H9 (cell line): ENCODE data around the gene H2BW2. TPM values are rescaled to one million over a fixed set of nuclear protein-coding genes. Genes with fewer than 3 reads are reported as not detected.

ENCODE experiments used
- DNase-seq: peaks from one replicate; pipeline ENCODE4 v3.0.0-alpha.2; 2017
- H2AFZ ChIP-seq: one replicate; pipeline ENCODE4 v1.6.1; 2013; ENCODE audit warnings: mild to moderate bottlenecking, low read length, control low read depth, moderate library complexity
- H2AK5ac ChIP-seq: 2 replicates; pipeline ENCODE4 v1.6.1; 2013; ENCODE audit warnings: low read length, control low read depth, mixed read lengths; ENCODE audit not compliant: insufficient read length
- H2BK120ac ChIP-seq: one replicate; pipeline ENCODE4 v1.6.1; 2013; ENCODE audit warnings: low read depth, mild to moderate bottlenecking, low read length, control low read depth, inconsistent platforms; ENCODE audit not compliant: poor library complexity, severe bottlenecking
- H2BK12ac ChIP-seq: 2 replicates; pipeline ENCODE4 v1.6.1; 2013; ENCODE audit warnings: low read length, control low read depth, mixed read lengths, low read depth; ENCODE audit not compliant: insufficient read length
- H2BK15ac ChIP-seq: 2 replicates; pipeline ENCODE4 v1.6.1; 2013; ENCODE audit warnings: low read depth, low read length, control low read depth
- H2BK20ac ChIP-seq: one replicate; pipeline ENCODE4 v1.6.1; 2013; ENCODE audit warnings: low read depth, mild to moderate bottlenecking, low read length, control low read depth, inconsistent platforms; ENCODE audit not compliant: poor library complexity, severe bottlenecking
- H2BK5ac ChIP-seq: 2 replicates; pipeline ENCODE4 v1.6.1; 2013; ENCODE audit warnings: low read length, control low read depth, mixed read lengths; ENCODE audit not compliant: insufficient read length
- H3K14ac ChIP-seq: 2 replicates; pipeline ENCODE4 v1.6.1; 2013; ENCODE audit warnings: low read length, control low read depth; ENCODE audit not compliant: insufficient read depth
- H3K18ac ChIP-seq: 2 replicates; pipeline ENCODE4 v1.6.1; 2013; ENCODE audit warnings: low read depth, mild to moderate bottlenecking, mixed read lengths, low read length, control low read depth; ENCODE audit not compliant: insufficient read length
- H3K23ac ChIP-seq: 2 replicates; pipeline ENCODE4 v1.6.1; 2013; ENCODE audit warnings: low read length, control low read depth, mixed read lengths, low read depth; ENCODE audit not compliant: insufficient read length
- H3K23me2 ChIP-seq: 2 replicates; pipeline ENCODE4 v1.6.1; 2013; ENCODE audit warnings: low read depth, mild to moderate bottlenecking, mixed read lengths, low read length, control low read depth; ENCODE audit not compliant: insufficient read length, poor library complexity, severe bottlenecking
- H3K27ac ChIP-seq: 2 replicates; pipeline ENCODE4 v1.5.1; 2013; ENCODE audit warnings: low read length, control low read depth, mixed read lengths, low read depth; ENCODE audit not compliant: insufficient read length
- H3K27me3 ChIP-seq: 2 replicates; pipeline ENCODE4 v1.6.1; 2013; ENCODE audit warnings: low read length, control low read depth, inconsistent platforms; ENCODE audit not compliant: insufficient read depth
- H3K4ac ChIP-seq: 2 replicates; pipeline ENCODE4 v1.6.1; 2013; ENCODE audit warnings: low read depth, mild to moderate bottlenecking, control low read depth, inconsistent platforms, low read length, moderate library complexity
- H3K4me1 ChIP-seq: 2 replicates; pipeline ENCODE4 v1.6.1; 2013; ENCODE audit warnings: low read length, control low read depth, inconsistent platforms; ENCODE audit not compliant: insufficient read depth
- H3K4me2 ChIP-seq: 2 replicates; pipeline ENCODE4 v1.6.1; 2013; ENCODE audit warnings: low read length, control low read depth, mixed read lengths; ENCODE audit not compliant: insufficient read length, insufficient read depth
- H3K56ac ChIP-seq: 2 replicates; pipeline ENCODE4 v1.6.1; 2013; ENCODE audit warnings: low read depth, mild to moderate bottlenecking, mixed read lengths, low read length, control low read depth; ENCODE audit not compliant: insufficient read length
- H3K79me1 ChIP-seq: 2 replicates; pipeline ENCODE4 v1.6.1; 2013; ENCODE audit warnings: low read depth, mild to moderate bottlenecking, moderate library complexity, low read length, control low read depth, inconsistent platforms; ENCODE audit not compliant: insufficient read depth, poor library complexity, severe bottlenecking
- H3K79me2 ChIP-seq: 2 replicates; pipeline ENCODE4 v1.6.1; 2013; ENCODE audit warnings: low read length, control low read depth, inconsistent platforms; ENCODE audit not compliant: insufficient read depth
- H3K9ac ChIP-seq: 2 replicates; pipeline ENCODE4 v1.6.1; 2013; ENCODE audit warnings: low read length, control low read depth, mixed read lengths; ENCODE audit not compliant: insufficient read length; ENCODE audit errors: extremely low read depth
- H3K9me3 ChIP-seq: one replicate; pipeline ENCODE4 v1.6.1; 2013; ENCODE audit warnings: low read depth, low read length, inconsistent platforms; ENCODE audit not compliant: control insufficient read depth
- H3T11ph ChIP-seq: one replicate; pipeline ENCODE4 v1.6.1; 2013; ENCODE audit warnings: mild to moderate bottlenecking, low read length, control low read depth, inconsistent platforms
- H4K20me1 ChIP-seq: one replicate; pipeline ENCODE4 v1.6.1; 2013; ENCODE audit not compliant: control insufficient read depth, insufficient read length, insufficient read depth
- H4K5ac ChIP-seq: 2 replicates; pipeline ENCODE4 v1.6.1; 2013; ENCODE audit warnings: low read depth, mild to moderate bottlenecking, mixed read lengths, low read length, control low read depth; ENCODE audit not compliant: insufficient read length
- H4K8ac ChIP-seq: replicated peaks from 2 replicates; pipeline ENCODE4 v1.6.1; 2013; ENCODE audit warnings: low read length, control low read depth, mixed read lengths, low read depth; ENCODE audit not compliant: insufficient read length
- H4K91ac ChIP-seq: 2 replicates; pipeline ENCODE4 v1.6.1; 2013; ENCODE audit warnings: low read depth, mild to moderate bottlenecking, moderate library complexity, mixed read lengths, low read length, control low read depth; ENCODE audit not compliant: insufficient read length
- H3K27ac Mint-ChIP-seq, 3 experiments: 2 replicates in 2 of 3; 3 replicates in 1 of 3; pipeline ENCODE4 v1.8.0; 2020 to 2021; ENCODE audit warnings: mixed read lengths in 3 of 3, mild to moderate bottlenecking in 1 of 3, moderate library complexity in 1 of 3
- H3K27me3 Mint-ChIP-seq: 2 replicates; pipeline ENCODE4 v1.8.0; 2021; ENCODE audit warnings: low read depth, mild to moderate bottlenecking, moderate library complexity, mixed read lengths
- H3K36me3 Mint-ChIP-seq, 3 experiments: 2 replicates in 2 of 3; 3 replicates in 1 of 3; pipeline ENCODE4 v1.8.0; 2020 to 2021; ENCODE audit warnings: low read depth in 3 of 3, mixed read lengths in 3 of 3; ENCODE audit not compliant: insufficient read depth in 1 of 3
- H3K4me1 Mint-ChIP-seq, 2 experiments: 2 replicates each; pipeline ENCODE4 v1.8.0; 2020; ENCODE audit warnings: mixed read lengths in 2 of 2
- H3K4me3 Mint-ChIP-seq, 2 experiments: 2 replicates in 1 of 2; 3 replicates in 1 of 2; pipeline ENCODE4 v1.8.0; 2020 to 2021; ENCODE audit warnings: mild to moderate bottlenecking in 2 of 2, mixed read lengths in 2 of 2, moderate library complexity in 1 of 2
- H3K9me3 Mint-ChIP-seq, 2 experiments: 2 replicates in 1 of 2; 3 replicates in 1 of 2; pipeline ENCODE4 v1.8.0; 2020; ENCODE audit warnings: mild to moderate bottlenecking in 2 of 2, mixed read lengths in 2 of 2, moderate library complexity in 1 of 2
- CTCF ChIP-seq: fragments of 200-600 bp; sonication (generic); conservative IDR thresholded peaks from 3 replicates; pipeline ENCODE4 v1.8.0; 2021; ENCODE audit warnings: antibody characterized with exemption, mild to moderate bottlenecking
- WGBS: extraction: QIAGEN DNeasy Blood & Tissue Kit; methylation state at CpG from one replicate; pipeline ENCODE4 v1.1.7; 2013; ENCODE audit warnings: missing lambda C conversion rate, low lambda C conversion rate, mixed read lengths; ENCODE audit not compliant: insufficient read length; ENCODE audit errors: extremely low coverage; 5-methylcytosine and 5-hydroxymethylcytosine counted together
- total RNA-seq: library from RNA; stranded (reverse); gene quantifications from 2 replicates; pipeline ENCODE4 v1.2.1, GENCODE V29; 2021

The H2BW2 gene
- total RNA-seq, 1 experiment from 2014 or later, result not detected

GRCh38 chrX:104085919-104086318 lies 46.2 kb downstream of the H2BW2 start:
- H3K4ac ChIP-seq, result no peak overlapping the region
- no peak overlapping the region for H3K27ac ChIP-seq
- no peaks in the 10 kb centered on the region for H4K20me1 ChIP-seq
- no peaks in the 10 kb centered on the region for H3K23me2 ChIP-seq
- no peak overlapping the region for H2BK120ac ChIP-seq
- peaks cover 13% of the 10 kb centered on the region for H3K27me3 Mint-ChIP-seq
- H3K36me3 Mint-ChIP-seq, result no peaks in the 10 kb centered on the region; a peak in 1 of 7 replicates
- no peak overlapping the region for H4K91ac ChIP-seq
- WGBS, result no CpG with 5 or more reads among the region's 7 CpGs
- H3K23ac ChIP-seq, result no peak overlapping the region
- no peaks in the 10 kb centered on the region for H3K79me1 ChIP-seq
- H3K4me3 Mint-ChIP-seq, result no peak overlapping the region
- no peak overlapping the region for H2BK5ac ChIP-seq
- H3K9ac ChIP-seq, result no peak overlapping the region
- H3T11ph ChIP-seq, result no peak overlapping the region
- H3K27me3 ChIP-seq, result no peaks in the 10 kb centered on the region
- H4K5ac ChIP-seq, result no peak overlapping the region
- no peak overlapping the region for H2AFZ ChIP-seq
- H3K56ac ChIP-seq, result no peak overlapping the region
- H3K79me2 ChIP-seq, result no peaks in the 10 kb centered on the region
- no peak for DNase-seq
- no peak overlapping the region for H2BK15ac ChIP-seq
- H3K18ac ChIP-seq, result no peak overlapping the region
- no peak for TF ChIP-seq CTCF
- no peak overlapping the region for H2BK20ac ChIP-seq
- H3K9me3 Mint-ChIP-seq, result peaks cover 0 to 10% of the 10 kb centered on the region in 2 experiments; a peak in 2 of 5 replicates
- no peak overlapping the region for H3K27ac Mint-ChIP-seq
- H2AK5ac ChIP-seq, result no peak overlapping the region
- H3K14ac ChIP-seq, result no peak overlapping the region
- H2BK12ac ChIP-seq, result no peak overlapping the region
- H3K4me2 ChIP-seq, result no peak overlapping the region
- H3K4me1 Mint-ChIP-seq, result no peaks in the 10 kb centered on the region
- no peaks in the 10 kb centered on the region for H3K4me1 ChIP-seq
- no peak overlapping the region for H4K8ac ChIP-seq
- no peaks in the 10 kb centered on the region for H3K9me3 ChIP-seq

Other genes starting within 250 kb of the H2BW2 start
- 0.15 and 0.31 TPM in 2 replicates for gene RAB9B, start 207.7 kb upstream of the H2BW2 start, total RNA-seq
- gene TMSB15B, start 77.3 kb upstream of the H2BW2 start, total RNA-seq, result 9.6 and 11.1 TPM in 2 replicates
- 0.26 TPM in 1 of 2 replicates, not detected in the other for gene H2BW1, start 26.2 kb upstream of the H2BW2 start, total RNA-seq
- 1.8 and 2.0 TPM in 2 replicates for gene TMSB15C, start 36.3 kb downstream of the H2BW2 start, total RNA-seq
- 1.5 and 1.8 TPM in 2 replicates for gene ZCCHC18, start 72.6 kb downstream of the H2BW2 start, total RNA-seq
- 1.3 and 1.6 TPM in 2 replicates for gene SLC25A53, start 117.1 kb downstream of the H2BW2 start, total RNA-seq
- gene FAM199X, start 126.5 kb downstream of the H2BW2 start, total RNA-seq, result 12.1 and 14.0 TPM in 2 replicates
- not detected in 2 replicates for gene ESX1, start 215.0 kb downstream of the H2BW2 start, total RNA-seq